H1 (cell line): Measurements from ENCODE around the gene PLEKHB1. TPM values are rescaled to one million over a fixed set of nuclear protein-coding genes. Genes with fewer than 3 reads are reported as not detected.

ENCODE experiments used
- ATF2 ChIP-seq: IDR thresholded peaks from 2 replicates; pipeline ENCODE4 v1.6.1; 2012; ENCODE audit warnings: low read length, inconsistent platforms
- CTCF ChIP-seq, 3 experiments: IDR thresholded peaks; 1 replicate in 2 of 3; 2 replicates in 1 of 3; pipeline versions ENCODE4 v1.5.1 to v1.6.1; 2011; ENCODE audit warnings: low read length in 3 of 3, mild to moderate bottlenecking in 3 of 3, inconsistent platforms in 2 of 3, low read depth in 1 of 3, moderate library complexity in 1 of 3; ENCODE audit not compliant: insufficient read depth in 1 of 3; ENCODE audit errors: control extremely low read depth in 1 of 3
- TCF12 ChIP-seq: IDR thresholded peaks from 2 replicates; pipeline ENCODE4 v1.6.1; 2011; ENCODE audit warnings: low read depth, mild to moderate bottlenecking, low read length
- ZNF274 ChIP-seq: IDR thresholded peaks from 2 replicates; pipeline ENCODE4 v1.7.0; 2012; ENCODE audit warnings: low read length, borderline replicate concordance; ENCODE audit errors: extremely low read depth
- polyA plus RNA-seq, 7 experiments: library from polyadenylated mRNA; depleted of rRNA in 3 of 7; stranded (reverse) in 5 of 7; unstranded in 2 of 7; fragments of >200 nt in 5 of 7; fragments of 200-250 nt in 2 of 7; gene quantifications; 1 replicate in 5 of 7; 2 replicates in 1 of 7; 4 replicates in 1 of 7; pipeline versions ENCODE4 v1.2.1 to v1.2.3, GENCODE V29; 2011 to 2013; ENCODE audit warnings: missing spikeins in 2 of 7, mixed read lengths in 2 of 7
- total RNA-seq: library from RNA; stranded (reverse); fragmentation: NEBNext Ultra II Directional; extraction: Animal tissue kit (Norgen Biotek cat#: 25700); gene quantifications from 2 replicates; pipeline ENCODE4 v1.2.1, GENCODE V29; 2021

The PLEKHB1 gene
- total and polyA plus RNA-seq, 2 of the 8 experiments (the other 6 are each of a cell fraction or from before 2014, with no cell fraction given), result 14.8 to 24.5 TPM

- no peak for TF ChIP-seq ZNF274
- no peak for TF ChIP-seq ATF2
- no peak for TF ChIP-seq TCF12
- no peak for TF ChIP-seq CTCF (IDR thresholded peaks at IDR 0.05; ENCODE audit: control extremely low read depth in 1 of 3, insufficient read depth in 1 of 3, low read depth in 1 of 3, low read length in 3 of 3)
- TF ChIP-seq, all 59 proteins: peak for 0
These were observed 64.6 kb downstream of the PLEKHB1 start (continued) for GRCh38 chr11:73710964-73711363.

Other genes starting within 250 kb of the PLEKHB1 start
- gene FAM168A, start 48.5 kb upstream of the PLEKHB1 start, total RNA-seq, result 21.6 and 22.8 TPM in 2 replicates
- 17.1 and 24.0 TPM in 2 replicates for gene FAM168A, start 48.5 kb upstream of the PLEKHB1 start, polyA plus RNA-seq (2011; rRNA removed)
- 88.6 and 89.3 TPM in 2 replicates for gene RAB6A, start 114.5 kb downstream of the PLEKHB1 start, total RNA-seq
- gene RAB6A, start 114.5 kb downstream of the PLEKHB1 start, polyA plus RNA-seq (2011; rRNA removed), result 24.4 and 33.5 TPM in 2 replicates
- 59.9 and 60.7 TPM in 2 replicates for gene MRPL48, start 141.3 kb downstream of the PLEKHB1 start, total RNA-seq
- gene MRPL48, start 141.3 kb downstream of the PLEKHB1 start, polyA plus RNA-seq (2011; rRNA removed), result 22.8 and 34.9 TPM in 2 replicates
- 177 TPM in 2 replicates for gene COA4, start 230.3 kb downstream of the PLEKHB1 start, total RNA-seq
- 371 and 380 TPM in 2 replicates for gene COA4, start 230.3 kb downstream of the PLEKHB1 start, polyA plus RNA-seq (2011; rRNA removed)
- gene PAAF1, start 230.4 kb downstream of the PLEKHB1 start, total RNA-seq, result 28.8 TPM in 2 replicates
- 18.3 and 24.4 TPM in 2 replicates for gene PAAF1, start 230.4 kb downstream of the PLEKHB1 start, polyA plus RNA-seq (2011; rRNA removed)